Effector memory CD4-positive, alpha-beta T cell (primary cell): ENCODE results near the gene SEC62.
A peak's percentile ranks its signal among the peaks of the same experiment; 100 is the strongest.

Source experiments
- DNase-seq, 3 donors: peaks; one replicate each; pipeline ENCODE4 v3.0.0-alpha.2; 2020
- H3K27ac ChIP-seq: 2 replicates; pipeline ENCODE4 v1.7.0; 2013; ENCODE audit warnings: mild to moderate bottlenecking, low read length, moderate library complexity; ENCODE audit not compliant: insufficient read depth, poor library complexity, severe bottlenecking
- H3K27me3 ChIP-seq: replicated peaks from 2 replicates; pipeline ENCODE4 v1.7.0; 2013; ENCODE audit warnings: mild to moderate bottlenecking, low read length; ENCODE audit not compliant: insufficient read depth, control insufficient read depth, poor library complexity, severe bottlenecking
- H3K36me3 ChIP-seq: 2 replicates; pipeline ENCODE4 v1.7.0; 2013; ENCODE audit warnings: mild to moderate bottlenecking, low read length, moderate library complexity; ENCODE audit not compliant: control insufficient read depth, insufficient read depth
- H3K4me1 ChIP-seq: 2 replicates; pipeline ENCODE4 v1.7.0; 2013; ENCODE audit warnings: low read length, mild to moderate bottlenecking; ENCODE audit not compliant: control insufficient read depth, insufficient read depth, poor library complexity, severe bottlenecking
- H3K4me3 ChIP-seq: 2 replicates; pipeline ENCODE4 v1.7.0; 2013; ENCODE audit warnings: low read length, low read depth, mild to moderate bottlenecking; ENCODE audit not compliant: insufficient read depth, poor library complexity, severe bottlenecking
- H3K9me3 ChIP-seq: 2 replicates; pipeline ENCODE4 v1.7.0; 2013; ENCODE audit warnings: mild to moderate bottlenecking, low read length, moderate library complexity; ENCODE audit not compliant: control insufficient read depth
- total RNA-seq, 3 donors: gene quantifications; one replicate each; lab custom pipeline; 2026; lab: John Stamatoyannopoulos, UW

Gene SEC62
- total RNA-seq, result 74.8 to 111 (median 90.6) reads per million in 3 donors

- Histone ChIP-seq H3K4me3 (peak within 1 kb of the TSS; percentile 83), H3K4me1 (peaks cover 15% of the 10 kb centered on the region), H3K9me3 (no peaks in the 10 kb centered on the region), H3K27ac (peak within 1 kb of the TSS; percentile 91), H3K27me3 (no peaks in the 10 kb centered on the region), H3K36me3 (no peaks in the 10 kb centered on the region)
- DNase-seq, result peak; percentile 89 to 93 (median 90)
Observed at GRCh38 chr3:169966428-169966950, at the start of gene SEC62. Gene SEC62 (plus strand): TSS chr3:169966807. CDS start chr3:169966823, 16 bp downstream.

GRCh38 chr3:169923189-169923588 lies 43.4 kb upstream of the SEC62 start:
- DNase-seq, result no peak
- Histone ChIP-seq H3K4me3 (no peak overlapping the region), H3K27ac (no peak overlapping the region), H3K27me3 (no peaks in the 10 kb centered on the region), H3K9me3 (no peaks in the 10 kb centered on the region), H3K4me1 (no peaks in the 10 kb centered on the region), H3K36me3 (no peaks in the 10 kb centered on the region)

- no peak for DNase-seq
- H3K4me3 ChIP-seq, result no peak overlapping the region
- no peaks in the 10 kb centered on the region for H3K36me3 ChIP-seq
- H3K4me1 ChIP-seq, result no peaks in the 10 kb centered on the region
- no peaks in the 10 kb centered on the region for H3K9me3 ChIP-seq
- H3K27ac ChIP-seq, result no peak overlapping the region
- H3K27me3 ChIP-seq, result no peaks in the 10 kb centered on the region
Observed at GRCh38 chr3:169923831-169924230, 42.8 kb upstream of the SEC62 start.

- H3K4me1 ChIP-seq, result no peaks in the 10 kb centered on the region
- H3K27ac ChIP-seq, result no peak overlapping the region
- H3K9me3 ChIP-seq, result no peaks in the 10 kb centered on the region
- no peak overlapping the region for H3K4me3 ChIP-seq
- H3K27me3 ChIP-seq, result no peaks in the 10 kb centered on the region
- no peak for DNase-seq
- no peaks in the 10 kb centered on the region for H3K36me3 ChIP-seq
Observed at GRCh38 chr3:169929830-169930519, 36.6 kb upstream of the SEC62 start.

GRCh38 chr3:169930843-169931242 lies 35.8 kb upstream of the SEC62 start:
- H3K27me3 ChIP-seq, result no peaks in the 10 kb centered on the region
- no peaks in the 10 kb centered on the region for H3K9me3 ChIP-seq
- no peak overlapping the region for H3K4me3 ChIP-seq
- no peaks in the 10 kb centered on the region for H3K4me1 ChIP-seq
- no peak overlapping the region for H3K27ac ChIP-seq
- H3K36me3 ChIP-seq, result no peaks in the 10 kb centered on the region
- no peak for DNase-seq

GRCh38 chr3:169931747-169932520 lies 34.7 kb upstream of the SEC62 start:
- no peak overlapping the region for H3K27ac ChIP-seq
- H3K4me1 ChIP-seq, result no peaks in the 10 kb centered on the region
- no peak overlapping the region for H3K4me3 ChIP-seq
- no peaks in the 10 kb centered on the region for H3K9me3 ChIP-seq
- H3K27me3 ChIP-seq, result no peaks in the 10 kb centered on the region
- no peaks in the 10 kb centered on the region for H3K36me3 ChIP-seq
- DNase-seq, result no peak

GRCh38 chr3:169939320-169939719 lies 27.3 kb upstream of the SEC62 start:
- no peak for DNase-seq
- H3K27me3 ChIP-seq, result no peaks in the 10 kb centered on the region
- no peaks in the 10 kb centered on the region for H3K36me3 ChIP-seq
- H3K4me3 ChIP-seq, result no peak overlapping the region
- no peak overlapping the region for H3K27ac ChIP-seq
- H3K4me1 ChIP-seq, result no peaks in the 10 kb centered on the region
- no peaks in the 10 kb centered on the region for H3K9me3 ChIP-seq

GRCh38 chr3:169939751-169940150 lies 26.9 kb upstream of the SEC62 start:
- Histone ChIP-seq H3K36me3 (no peaks in the 10 kb centered on the region), H3K27ac (no peak overlapping the region), H3K9me3 (no peaks in the 10 kb centered on the region), H3K4me1 (no peaks in the 10 kb centered on the region), H3K4me3 (no peak overlapping the region), H3K27me3 (no peaks in the 10 kb centered on the region)
- DNase-seq, result no peak

- Histone ChIP-seq H3K27me3 (no peaks in the 10 kb centered on the region), H3K9me3 (no peaks in the 10 kb centered on the region), H3K4me1 (no peaks in the 10 kb centered on the region), H3K4me3 (no peak overlapping the region), H3K27ac (no peak overlapping the region), H3K36me3 (no peaks in the 10 kb centered on the region)
- DNase-seq, result no peak
Observed at GRCh38 chr3:169940470-169941181, 26.0 kb upstream of the SEC62 start.
